Daoy (cell line): ENCODE data around the gene KRT76. TPM values are rescaled to one million over a fixed set of nuclear protein-coding genes. Genes with fewer than 3 reads are reported as not detected.
A peak's percentile ranks its signal among the peaks of the same experiment; 100 is the strongest.

Experiments used
- DNase-seq: peaks from one replicate; pipeline ENCODE4 v3.0.0-alpha.2; 2015; ENCODE audit warnings: low read depth
- total RNA-seq: library from RNA; depleted of rRNA; stranded (reverse); fragments of >200 nt; shearing (Covaris generic); gene quantifications from 2 replicates; pipeline ENCODE4 v1.2.3, GENCODE V29; 2014; rRNA removed

KRT76 gene
- total RNA-seq, 1 experiment from 2014 or later: not detected

DNA sequence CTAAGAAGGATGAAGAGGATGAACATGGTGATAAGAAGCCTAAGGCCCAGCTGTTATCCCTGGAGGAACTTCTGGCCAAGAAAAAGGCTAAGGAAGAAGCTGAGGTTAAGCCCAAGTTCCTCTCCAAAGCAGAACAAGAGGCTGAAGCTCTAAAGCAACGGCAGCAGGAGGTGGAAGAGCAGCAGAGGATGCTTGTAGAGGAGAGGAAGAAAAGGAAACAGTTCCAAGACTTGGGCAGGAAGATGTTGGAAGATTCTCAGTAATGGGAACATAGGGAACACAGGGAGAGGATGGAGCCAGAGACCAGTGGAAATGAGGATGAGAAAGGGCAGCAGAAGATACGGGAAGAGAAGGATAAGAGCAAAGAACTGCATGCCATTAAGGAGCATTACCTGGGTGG, 46.4 kb downstream of the KRT76 start:
- no peak for DNase-seq

DNA sequence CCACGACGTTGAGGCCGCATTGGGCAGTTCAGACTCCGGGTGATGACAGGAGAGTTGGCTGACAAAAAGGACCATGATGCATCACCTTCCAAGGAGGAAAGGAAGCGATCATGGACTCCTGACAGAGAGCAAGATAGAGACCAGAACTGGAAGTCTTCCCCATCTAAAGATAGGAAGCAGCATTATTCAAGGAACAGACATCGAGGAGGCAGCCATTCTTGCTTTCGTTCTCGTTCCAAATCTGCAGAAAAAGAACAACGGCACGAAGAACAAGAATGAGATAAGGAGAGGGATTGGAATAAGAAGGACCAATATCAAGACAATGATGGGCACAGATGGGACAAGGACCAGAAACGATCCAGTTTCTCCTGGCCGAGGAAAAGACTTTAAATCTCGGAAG, 46.8 kb downstream of the KRT76 start:
- no peak for DNase-seq

DNA sequence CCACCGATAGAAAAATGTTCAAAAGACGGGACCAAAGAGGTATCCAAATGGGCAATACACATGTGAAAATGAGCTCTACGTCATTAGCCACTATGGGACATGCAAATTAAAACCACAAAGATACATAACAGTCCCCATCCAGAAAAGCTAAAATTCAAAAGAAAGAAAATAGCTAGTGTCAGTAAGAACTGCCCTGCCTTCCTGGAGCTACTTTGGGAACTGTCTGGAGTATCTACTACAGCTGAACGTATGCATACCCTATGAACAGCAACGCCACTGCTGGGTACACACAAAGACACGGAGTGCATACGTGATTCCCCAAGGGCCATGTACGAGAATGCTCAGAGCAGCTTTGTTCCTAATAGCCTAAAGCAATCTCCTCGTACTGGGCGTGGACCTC, 48.0 kb downstream of the KRT76 start:
- DNase-seq: no peak

DNA sequence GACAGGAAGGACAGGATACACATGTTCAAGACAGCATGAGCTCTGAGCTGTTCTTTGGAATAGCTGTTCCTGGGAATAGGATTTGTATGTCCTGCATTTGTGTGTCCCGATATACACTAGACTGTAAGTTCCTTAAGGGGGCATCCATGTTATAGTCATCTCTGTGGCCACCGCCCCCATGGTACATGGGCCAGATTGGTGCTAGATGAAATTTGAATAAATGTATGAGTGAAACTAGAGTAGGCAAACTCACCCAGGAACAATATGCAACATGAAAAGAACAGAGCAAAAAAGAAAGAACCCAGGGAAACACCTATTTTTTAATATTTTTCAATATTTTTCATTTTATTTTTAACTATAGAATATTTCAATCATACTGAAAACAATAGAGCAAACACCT, 48.8 kb downstream of the KRT76 start:
- DNase-seq: no peak

DNA sequence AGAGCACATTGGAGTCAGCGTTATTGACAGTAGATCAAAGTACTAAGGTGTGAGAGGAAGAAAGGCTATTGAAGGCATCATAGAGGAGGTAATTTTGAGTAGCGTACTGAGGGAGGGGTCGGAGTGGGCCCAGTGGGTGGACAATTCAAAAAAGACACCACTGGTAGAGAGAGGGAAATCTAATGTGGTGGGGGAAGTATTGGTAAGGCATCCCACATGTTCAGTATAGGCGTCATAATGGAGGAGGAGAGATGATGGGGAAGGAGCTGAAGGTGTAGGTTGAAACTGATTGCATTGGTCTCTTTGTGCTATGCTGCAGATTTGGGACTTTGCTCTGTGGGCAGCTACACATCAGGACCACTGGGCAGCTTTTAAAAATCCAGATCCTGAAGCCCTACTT, 50.1 kb downstream of the KRT76 start:
- no peak for DNase-seq

DNA sequence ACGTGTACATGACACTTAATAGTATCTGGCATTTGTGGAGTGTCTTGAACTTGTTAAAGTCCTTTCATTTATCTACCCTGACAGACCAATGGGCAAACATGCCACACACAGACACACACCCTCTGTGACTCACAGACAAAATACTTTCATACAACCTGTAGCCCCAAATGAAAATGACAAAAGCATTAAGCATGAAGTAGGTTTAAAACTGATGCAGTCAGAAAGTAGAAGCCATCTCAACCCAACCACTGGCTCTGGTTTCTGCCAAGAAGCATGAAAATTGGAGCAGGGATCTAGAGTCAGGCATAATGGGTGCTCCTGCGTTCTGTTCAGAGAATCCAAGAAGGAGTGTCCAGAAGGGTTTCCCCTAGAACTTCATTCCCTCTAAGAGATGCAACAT, 50.7 kb downstream of the KRT76 start:
- DNase-seq: no peak

DNA sequence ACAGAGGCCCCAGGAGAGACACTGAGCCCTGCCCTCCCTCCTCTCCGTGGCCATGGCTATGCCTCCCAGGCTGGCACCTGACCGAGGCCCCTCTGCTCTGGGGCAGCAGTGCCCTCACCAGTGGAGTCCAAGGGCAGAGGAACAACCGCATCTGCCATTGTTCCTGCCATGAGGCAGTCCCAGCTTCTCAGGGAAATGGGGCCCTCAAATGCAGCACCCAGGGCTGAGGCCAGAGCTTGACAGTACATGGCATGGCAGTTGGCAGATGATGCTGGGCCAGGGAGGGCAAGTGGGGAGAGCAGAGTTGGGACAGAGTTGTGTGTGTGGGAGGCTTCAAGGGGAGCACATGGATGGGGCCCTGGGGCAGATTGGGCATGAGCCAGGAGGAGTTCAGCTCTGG, 52.8 kb downstream of the KRT76 start:
- no peak for DNase-seq

DNA sequence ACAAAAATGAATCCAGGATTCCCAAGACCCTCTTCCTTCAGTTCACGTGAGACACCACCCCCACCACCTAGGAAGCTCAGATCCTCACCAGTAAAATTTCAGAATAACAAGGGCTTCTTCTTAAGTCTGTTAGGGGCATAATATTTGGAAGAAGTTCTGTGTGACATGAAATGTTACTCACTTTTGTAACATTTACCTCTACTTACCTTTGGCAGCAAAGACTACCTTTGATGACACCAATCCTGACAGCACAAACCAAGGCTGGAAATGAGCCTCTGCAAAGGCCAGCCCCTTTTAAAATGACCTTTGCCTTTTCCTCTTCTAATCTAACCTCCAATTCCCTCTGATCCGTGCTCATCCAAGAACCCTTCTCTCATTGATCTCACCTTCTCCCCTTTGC, 54.5 kb downstream of the KRT76 start:
- DNase-seq: no peak

DNA sequence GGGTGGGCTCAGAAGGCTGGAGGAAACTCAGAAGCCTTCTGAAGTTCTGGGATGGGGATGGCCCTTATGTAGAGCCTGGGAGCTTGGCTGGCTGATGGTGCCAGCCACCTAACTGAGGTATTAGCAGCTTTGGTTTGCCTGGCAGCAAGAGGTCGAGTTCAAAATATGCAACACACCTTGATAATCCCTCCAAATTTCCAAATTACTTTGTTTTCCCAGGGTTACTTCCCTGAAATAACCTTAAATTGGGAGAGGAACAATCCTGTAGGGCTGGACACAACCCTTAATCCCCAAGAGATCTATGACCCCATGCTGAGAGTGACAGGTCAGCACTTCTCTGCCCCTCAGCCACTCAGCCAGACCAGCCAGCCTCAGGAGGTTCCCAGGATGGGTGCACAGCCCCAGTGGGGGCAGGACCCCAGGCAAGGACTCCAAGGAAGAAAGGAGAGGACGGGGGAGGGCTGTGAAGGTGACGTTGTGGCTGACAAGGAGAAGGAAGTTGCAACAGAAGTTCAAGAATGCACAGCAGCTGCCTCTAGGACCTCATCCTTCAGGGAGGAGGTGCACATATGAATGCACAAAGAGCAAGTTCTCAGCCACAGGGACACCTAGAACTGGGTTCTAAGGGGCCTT, 55.2 kb downstream of the KRT76 start:
- DNase-seq: no peak

DNA sequence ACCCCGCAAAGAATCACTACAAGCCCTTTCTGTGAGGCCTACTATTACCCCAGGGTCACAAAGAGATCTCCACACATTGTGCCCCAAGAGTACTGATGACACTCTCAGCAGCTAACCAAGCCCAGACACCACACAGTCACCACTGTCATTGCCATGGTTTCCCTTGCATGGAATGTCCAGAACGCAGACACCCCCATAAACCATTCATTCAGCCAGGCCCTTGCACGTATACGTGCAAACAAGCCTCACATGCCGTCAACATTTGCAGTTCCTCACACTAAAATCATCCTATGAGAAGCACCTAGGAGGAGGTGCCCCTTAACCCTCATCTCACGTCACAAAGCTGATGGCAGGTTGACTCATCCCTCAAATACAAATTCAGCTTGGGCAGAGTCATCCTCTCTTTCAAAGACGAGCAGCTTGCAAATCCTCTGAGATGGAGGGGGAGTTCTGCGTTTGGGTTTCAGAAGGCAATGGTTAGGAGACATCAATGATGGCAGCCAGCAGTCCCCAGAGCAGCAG, 56.7 kb downstream of the KRT76 start:
- DNase-seq: peak; percentile 45

Other genes with a start within 250 kb of the KRT76 start
- not detected in 2 replicates for gene KRT71, start 224.2 kb downstream of the KRT76 start, total RNA-seq
- gene KRT74, start 203.5 kb downstream of the KRT76 start, total RNA-seq: not detected in 2 replicates
- not detected in 2 replicates for gene KRT72, start 175.9 kb downstream of the KRT76 start, total RNA-seq
- not detected in 2 replicates for gene KRT73, start 158.8 kb downstream of the KRT76 start, total RNA-seq
- 0.03 and 0.40 TPM in 2 replicates for gene KRT2, start 125.1 kb downstream of the KRT76 start, total RNA-seq
- gene KRT1, start 96.9 kb downstream of the KRT76 start, total RNA-seq: not detected in 2 replicates
- not detected in 2 replicates for gene KRT77, start 73.8 kb downstream of the KRT76 start, total RNA-seq
- not detected in 2 replicates for gene KRT3, start 18.8 kb upstream of the KRT76 start, total RNA-seq
- gene KRT4, start 36.8 kb upstream of the KRT76 start, total RNA-seq: not detected in 2 replicates
- 0.57 and 2.6 TPM in 2 replicates for gene KRT79, start 57.0 kb upstream of the KRT76 start, total RNA-seq
- gene KRT78, start 71.6 kb upstream of the KRT76 start, total RNA-seq: 1.2 TPM in 1 of 2 replicates, not detected in the other
- gene KRT8, start 127.7 kb upstream of the KRT76 start, total RNA-seq: 107 and 111 TPM in 2 replicates
- gene KRT18, start 171.8 kb upstream of the KRT76 start, total RNA-seq: 1,090 and 1,158 TPM in 2 replicates
- gene EIF4B, start 229.1 kb upstream of the KRT76 start, total RNA-seq: 650 and 689 TPM in 2 replicates